Subcutaneous abdominal adipose tissue (tissue), 5 donors: Measurements from ENCODE around the gene NOL4.

Experiments used
- H3K27ac ChIP-seq: one replicate; pipeline ENCODE4 v1.7.0; 2013; ENCODE audit warnings: low read depth, mild to moderate bottlenecking, inconsistent platforms, low read length, moderate library complexity
- H3K27me3 ChIP-seq, 5 donors: one replicate each; pipeline ENCODE4 v1.7.0; 2013; ENCODE audit warnings: low read length in 5 of 5, inconsistent platforms in 1 of 5; ENCODE audit not compliant: control insufficient read depth in 5 of 5, insufficient read depth in 4 of 5
- H3K36me3 ChIP-seq, 5 donors: one replicate each; pipeline ENCODE4 v1.7.0; 2013; ENCODE audit warnings: low read length in 5 of 5; ENCODE audit not compliant: control insufficient read depth in 5 of 5, insufficient read depth in 5 of 5
- H3K4me1 ChIP-seq, 5 donors: one replicate each; pipeline ENCODE4 v1.7.0; 2013; ENCODE audit warnings: low read length in 5 of 5, mild to moderate bottlenecking in 3 of 5, moderate library complexity in 1 of 5; ENCODE audit not compliant: control insufficient read depth in 5 of 5, insufficient read depth in 5 of 5
- H3K4me3 ChIP-seq, 5 donors: one replicate each; pipeline ENCODE4 v1.7.0; 2013; ENCODE audit warnings: low read length in 5 of 5, low read depth in 1 of 5
- H3K9ac ChIP-seq, 5 donors: one replicate each; pipeline ENCODE4 v1.7.0; 2013; ENCODE audit warnings: low read length in 5 of 5, mild to moderate bottlenecking in 4 of 5, moderate library complexity in 3 of 5
- H3K9me3 ChIP-seq, 5 donors: one replicate each; pipeline ENCODE4 v1.7.0; 2013; ENCODE audit warnings: low read length in 5 of 5; ENCODE audit not compliant: control insufficient read depth in 5 of 5
- donor health status: healthy.
- donor health status: healthy.
- donor health status: healthy.
- donor health status: healthy.
- donor health status: healthy.

NOL4 gene

DNA sequence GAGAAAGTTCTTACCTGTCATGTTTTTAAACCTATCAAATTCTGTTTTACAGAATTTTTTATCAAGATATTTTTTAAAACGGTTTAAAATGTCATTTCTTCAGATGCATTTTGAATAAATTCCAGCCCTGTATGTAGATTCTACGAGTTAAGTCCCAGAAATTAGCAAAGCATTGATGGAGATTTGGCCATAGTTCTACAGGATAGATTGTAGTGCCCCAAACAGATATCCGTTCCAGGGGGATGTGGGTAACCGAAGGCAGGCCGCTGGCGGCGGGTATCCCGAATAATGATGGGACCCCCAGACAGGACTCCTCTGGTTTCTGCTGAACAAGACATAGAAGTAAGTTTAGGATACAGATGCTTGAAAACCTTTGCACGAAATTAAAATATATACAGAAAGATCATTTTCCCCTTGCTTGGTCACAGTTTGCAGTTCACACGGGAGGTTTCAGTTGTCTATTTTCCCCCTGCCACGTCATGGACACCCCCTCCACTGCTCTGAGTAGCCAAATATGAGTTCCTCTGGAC, 755 bp downstream of the NOL4 start:
- Histone ChIP-seq H3K4me1 (peaks cover 0 to 33% (median 30%) of the 10 kb centered on the region in 5 donors), H3K4me3 (peak overlapping the region in 4 of 5 donors; percentile 50 to 66 (median 58)), H3K36me3 (no peaks in the 10 kb centered on the region), H3K9me3 (no peaks in the 10 kb centered on the region), H3K9ac (no peak overlapping the region), H3K27me3 (peaks cover 14 to 45% (median 31%) of the 10 kb centered on the region in 5 donors), H3K27ac (no peak overlapping the region)

DNA sequence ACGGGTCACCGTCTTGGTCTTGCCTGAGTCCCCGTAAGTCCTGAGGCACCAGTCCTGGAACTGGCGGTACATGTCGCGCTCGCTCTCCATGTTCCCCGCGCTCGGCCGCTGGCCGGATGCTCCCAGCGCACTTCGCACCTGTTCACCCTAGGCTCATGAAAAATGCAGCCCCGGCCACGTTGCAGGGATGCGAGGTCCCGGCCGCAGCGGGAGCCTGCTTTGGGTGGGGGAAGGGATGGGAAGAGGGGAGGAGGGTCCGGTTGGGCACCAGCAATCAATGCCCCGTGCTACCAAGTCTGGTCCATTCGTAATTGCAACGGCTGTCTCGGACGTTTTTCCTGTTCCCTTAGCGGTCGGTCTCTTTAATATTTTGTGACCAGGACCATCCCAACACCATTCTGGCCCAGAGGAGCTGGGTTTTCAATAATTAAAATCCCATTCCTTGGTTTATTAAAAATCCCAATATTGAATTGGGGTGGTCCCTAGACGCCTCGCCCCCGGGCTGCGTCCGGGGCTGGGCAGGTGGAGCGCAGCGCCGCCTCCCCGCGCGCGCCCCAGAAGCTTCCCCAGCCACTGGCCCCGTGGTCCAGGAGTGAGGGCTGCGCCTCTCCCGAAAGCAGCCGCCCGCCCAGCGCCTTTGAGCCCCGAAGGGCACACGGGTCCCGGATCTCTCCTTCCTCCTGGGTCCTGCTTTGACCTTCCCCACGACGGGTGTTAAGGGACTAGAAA, 1.4 kb downstream of the NOL4 start:
- Histone ChIP-seq H3K4me3 (peak overlapping the region; percentile 40 to 66 (median 64)), H3K27me3 (peaks cover 14 to 45% (median 31%) of the 10 kb centered on the region in 5 donors), H3K9me3 (no peaks in the 10 kb centered on the region), H3K4me1 (peaks cover 0 to 33% (median 30%) of the 10 kb centered on the region in 5 donors), H3K9ac (peak overlapping the region in 2 of 5 donors; percentile 13 to 47), H3K36me3 (no peaks in the 10 kb centered on the region), H3K27ac (no peak overlapping the region)

DNA sequence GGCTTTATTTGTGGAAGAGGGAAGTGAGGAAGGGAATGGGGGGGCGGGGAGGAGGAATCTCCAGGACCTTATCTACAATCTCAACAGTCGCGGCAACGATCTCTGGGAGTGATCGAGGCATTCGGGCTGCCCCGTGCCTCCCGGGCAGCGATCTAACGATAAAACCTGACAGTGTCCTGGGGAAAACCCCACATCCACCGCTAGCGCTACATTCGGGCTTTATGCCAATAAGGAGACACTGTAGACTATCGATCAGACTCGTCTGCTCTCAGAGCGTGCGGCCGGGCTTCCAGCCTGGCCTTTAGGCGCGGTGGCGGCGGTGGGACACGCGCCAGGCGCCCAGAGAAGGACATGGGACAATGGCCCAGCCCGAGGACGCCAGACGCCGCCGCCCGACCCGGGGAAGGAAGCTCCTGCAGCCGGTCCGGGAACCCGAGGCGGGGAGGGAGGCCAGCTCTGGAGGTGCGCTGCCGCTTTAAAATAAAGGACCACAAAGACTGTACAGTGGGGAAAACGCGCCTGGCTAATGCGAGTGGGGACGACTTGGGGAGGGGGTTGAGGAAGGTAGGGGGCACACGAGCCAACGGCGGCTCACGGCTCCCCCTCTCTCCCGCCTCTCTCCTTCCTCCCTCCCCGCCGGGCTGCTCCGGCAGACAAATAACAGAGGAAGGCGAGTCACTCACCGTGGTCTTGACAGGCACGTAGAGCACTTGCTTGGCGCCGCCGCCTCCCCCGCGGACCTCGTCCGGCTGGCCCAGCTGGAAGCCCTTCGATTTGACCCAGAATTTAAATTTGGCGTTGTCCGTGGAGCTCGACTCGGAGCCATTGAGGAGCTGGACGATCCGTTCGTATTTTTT, 2.2 kb downstream of the NOL4 start:
- H3K9ac ChIP-seq, result peak overlapping the region in 2 of 5 donors; percentile 41 to 47
- H3K27ac ChIP-seq, result no peak overlapping the region
- H3K4me1 ChIP-seq, result peaks cover 0 to 33% (median 30%) of the 10 kb centered on the region in 5 donors
- H3K36me3 ChIP-seq, result no peaks in the 10 kb centered on the region
- no peaks in the 10 kb centered on the region for H3K9me3 ChIP-seq
- peaks cover 14 to 45% (median 27%) of the 10 kb centered on the region in 5 donors for H3K27me3 ChIP-seq
- peak overlapping the region; percentile 57 to 67 (median 65) for H3K4me3 ChIP-seq

DNA sequence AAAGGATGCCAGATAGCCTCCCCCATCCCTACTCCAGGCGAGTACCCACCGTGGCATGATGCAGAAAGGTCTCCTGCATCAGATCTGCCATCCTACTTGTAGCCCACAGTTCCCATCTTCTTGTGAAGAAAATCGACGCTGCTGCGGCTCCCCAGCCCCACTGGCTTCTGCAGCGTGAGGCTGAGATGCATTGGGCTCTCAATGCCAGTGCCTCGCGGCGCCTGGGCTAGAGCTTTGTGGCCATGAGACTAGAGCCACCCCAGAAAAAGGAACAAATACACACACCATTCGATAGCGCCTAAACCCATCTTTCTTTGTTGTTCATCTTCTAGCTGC, 2.8 kb downstream of the NOL4 start:
- no peaks in the 10 kb centered on the region for H3K9me3 ChIP-seq
- no peak overlapping the region for H3K27ac ChIP-seq
- H3K9ac ChIP-seq, result peak overlapping the region in 1 of 5 donors; percentile 41
- H3K27me3 ChIP-seq, result peaks cover 14 to 42% (median 27%) of the 10 kb centered on the region in 5 donors
- H3K36me3 ChIP-seq, result no peaks in the 10 kb centered on the region
- peaks cover 0 to 33% (median 30%) of the 10 kb centered on the region in 5 donors for H3K4me1 ChIP-seq
- H3K4me3 ChIP-seq, result peak overlapping the region; percentile 57 to 67 (median 65)

DNA sequence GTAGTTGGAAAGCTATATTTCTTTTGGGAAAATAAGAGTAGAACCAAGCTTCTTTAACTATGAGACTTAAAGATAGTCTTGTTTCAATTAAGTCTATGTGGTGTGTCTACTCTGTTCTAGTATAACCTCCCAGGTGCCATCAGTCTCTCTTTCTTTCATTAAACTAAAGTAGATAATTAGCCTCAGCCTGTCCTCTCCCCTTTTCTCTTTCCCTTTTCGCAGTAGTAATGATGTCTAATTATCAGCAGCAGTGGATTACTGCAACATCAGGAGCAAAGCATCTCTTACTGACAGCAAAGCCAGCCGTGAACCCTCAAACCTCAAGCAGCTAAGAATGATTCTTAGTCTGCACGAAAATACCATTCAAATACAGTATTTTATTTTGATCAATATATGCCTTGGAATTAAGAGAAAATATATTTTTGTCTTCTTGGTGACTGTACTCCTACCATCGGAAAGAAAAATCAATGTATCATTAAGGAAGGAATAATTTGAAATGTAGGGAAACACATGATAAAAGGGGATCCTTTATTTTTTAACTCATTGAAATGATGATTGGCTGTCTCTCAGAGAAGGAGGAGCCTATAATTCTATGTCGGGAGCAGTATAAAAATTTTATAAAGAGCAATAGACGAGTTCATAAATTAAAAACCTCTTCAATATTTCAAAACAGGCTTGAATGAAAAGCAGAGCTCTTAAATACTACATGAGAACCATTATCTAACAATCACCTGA, 4.5 kb downstream of the NOL4 start:
- Histone ChIP-seq H3K27me3 (peaks cover 14 to 34% (median 24%) of the 10 kb centered on the region in 5 donors), H3K9me3 (no peaks in the 10 kb centered on the region), H3K36me3 (no peaks in the 10 kb centered on the region), H3K27ac (no peak overlapping the region), H3K4me3 (no peak overlapping the region), H3K9ac (no peak overlapping the region), H3K4me1 (peaks cover 0 to 33% (median 29%) of the 10 kb centered on the region in 5 donors)

DNA sequence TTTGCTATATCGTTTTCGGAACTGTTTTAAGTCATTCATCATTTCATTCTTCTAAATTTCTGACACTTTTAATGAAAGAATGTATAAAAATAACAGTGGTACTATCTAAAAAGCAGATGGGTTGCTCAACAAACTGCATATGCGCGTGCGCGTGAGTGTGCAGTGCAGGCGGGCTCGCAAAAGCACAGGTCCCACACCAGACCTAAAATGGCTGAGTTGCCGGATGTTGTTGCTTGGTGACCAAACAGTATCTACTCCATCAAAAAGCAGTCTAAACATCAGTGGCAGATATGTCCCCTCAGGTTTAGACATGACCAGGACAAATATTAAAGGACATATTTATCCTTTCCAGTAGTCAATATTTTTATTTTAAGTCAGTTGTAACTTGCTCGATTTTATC, 5.1 kb downstream of the NOL4 start:
- no peak overlapping the region for H3K27ac ChIP-seq

DNA sequence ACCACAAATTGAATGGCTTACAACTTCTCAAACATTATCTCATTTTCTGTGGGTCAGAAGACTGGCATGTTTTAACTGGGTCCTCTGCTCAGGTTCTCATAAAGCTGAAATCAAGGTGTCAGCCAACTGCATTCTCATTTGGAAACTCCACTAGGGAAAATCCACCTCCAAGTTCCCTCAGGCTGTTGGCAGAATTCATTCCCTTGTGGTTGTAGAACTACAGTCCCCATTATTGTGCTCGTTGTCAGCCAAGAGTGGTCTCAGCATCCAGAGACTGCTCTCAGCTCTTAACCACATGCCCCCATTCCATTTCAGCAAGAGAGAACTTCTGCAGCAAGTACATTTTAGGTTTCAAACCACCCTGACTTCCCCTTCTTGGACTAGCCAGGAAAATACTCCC, 12.2 kb downstream of the NOL4 start:
- H3K27ac ChIP-seq, result no peak overlapping the region
- H3K4me3 ChIP-seq, result no peak overlapping the region
- no peaks in the 10 kb centered on the region for H3K27me3 ChIP-seq

More for the DNA sequence above, 5.1 kb downstream of the NOL4 start:
- H3K9me3 ChIP-seq, result no peaks in the 10 kb centered on the region
- H3K36me3 ChIP-seq, result no peaks in the 10 kb centered on the region
- peaks cover 11 to 30% (median 24%) of the 10 kb centered on the region in 5 donors for H3K27me3 ChIP-seq
- no peak overlapping the region for H3K4me3 ChIP-seq
- peaks cover 0 to 31% (median 28%) of the 10 kb centered on the region in 5 donors for H3K4me1 ChIP-seq
- H3K9ac ChIP-seq, result no peak overlapping the region

DNA sequence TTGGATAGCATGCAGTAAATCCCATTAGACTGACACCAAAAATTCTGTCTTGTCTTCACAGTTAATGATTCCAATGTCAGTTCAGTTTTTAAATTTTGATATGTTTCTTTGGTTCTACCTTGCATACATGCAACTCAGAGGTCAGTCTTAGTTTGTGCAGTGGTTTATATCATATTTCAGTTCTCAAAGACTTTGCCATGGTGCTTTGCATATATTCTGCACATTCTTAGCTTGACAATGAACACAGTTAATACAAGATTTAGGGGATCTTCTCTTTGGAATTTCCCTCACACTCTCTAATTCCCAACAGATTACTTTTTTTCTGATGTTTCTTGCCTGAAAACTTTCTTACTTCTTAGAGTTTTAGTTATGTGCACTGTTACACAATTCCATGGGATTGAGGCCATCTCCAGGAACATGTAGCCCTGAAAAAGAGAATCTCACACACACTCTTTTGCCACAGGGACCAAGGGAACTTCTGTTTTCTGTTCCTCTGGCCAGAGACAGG, 17.3 kb downstream of the NOL4 start:
- Histone ChIP-seq H3K9ac (no peak overlapping the region), H3K36me3 (no peaks in the 10 kb centered on the region), H3K4me3 (no peak overlapping the region), H3K4me1 (no peaks in the 10 kb centered on the region), H3K9me3 (no peaks in the 10 kb centered on the region), H3K27ac (no peak overlapping the region), H3K27me3 (no peaks in the 10 kb centered on the region)

More for the DNA sequence above, 12.2 kb downstream of the NOL4 start:
- Histone ChIP-seq H3K9me3 (no peaks in the 10 kb centered on the region), H3K4me1 (no peaks in the 10 kb centered on the region), H3K36me3 (no peaks in the 10 kb centered on the region), H3K9ac (no peak overlapping the region)

DNA sequence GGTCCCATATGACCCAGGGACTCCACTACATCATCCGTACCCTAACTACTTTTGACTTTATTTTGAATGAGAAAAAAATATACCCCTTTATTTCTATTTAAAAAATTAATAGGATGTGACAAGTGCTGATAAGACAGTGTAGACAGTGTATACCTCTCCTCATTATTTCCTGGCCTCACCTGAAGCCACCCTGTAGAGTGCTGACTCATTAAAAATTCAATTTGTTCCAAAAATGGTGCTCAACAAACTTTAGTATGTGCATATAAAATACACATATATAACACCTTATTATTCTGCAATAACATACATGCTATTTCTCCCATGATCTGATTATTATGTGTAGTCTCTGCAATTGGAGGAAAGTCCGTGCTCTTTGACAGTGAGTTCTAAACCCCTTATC, 20.8 kb downstream of the NOL4 start:
- H3K9ac ChIP-seq, result no peak overlapping the region
- H3K9me3 ChIP-seq, result no peaks in the 10 kb centered on the region
- H3K27ac ChIP-seq, result no peak overlapping the region
- H3K27me3 ChIP-seq, result no peaks in the 10 kb centered on the region
- no peak overlapping the region for H3K4me3 ChIP-seq
- H3K36me3 ChIP-seq, result no peaks in the 10 kb centered on the region
- no peaks in the 10 kb centered on the region for H3K4me1 ChIP-seq
